GM18909 (cell line): ENCODE measurements around the gene PRRG2.

ENCODE experiments used
- ATAC-seq: cut with Tn5 transposase; IDR thresholded peaks from one replicate; pipeline ENCODE4 v1.9.1; 2021; ENCODE audit warnings: mild to moderate bottlenecking; ENCODE audit not compliant: unreplicated experiment, poor library complexity

Gene PRRG2

DNA sequence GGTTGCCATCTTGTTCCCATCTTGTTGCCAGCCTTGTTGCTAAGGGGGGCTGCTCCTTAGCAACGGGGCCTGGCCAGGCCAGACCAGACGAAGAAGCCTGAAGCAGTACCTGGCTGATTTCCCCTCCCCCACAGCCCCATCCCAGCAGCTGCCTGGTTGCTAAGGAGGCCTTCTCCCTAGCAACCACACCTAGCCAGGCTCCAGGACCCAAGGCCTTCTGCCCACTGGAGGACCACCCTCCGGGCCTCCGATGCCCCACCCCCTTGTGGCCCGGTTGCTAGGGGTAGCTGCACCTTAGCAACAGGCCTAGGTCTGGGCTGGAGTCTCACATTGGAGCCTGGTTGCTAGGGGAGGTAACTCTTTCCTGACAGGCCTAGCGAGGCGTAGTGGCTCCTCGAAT is 3.9 kb downstream of the PRRG2 start:
- no peak for ATAC-seq

DNA sequence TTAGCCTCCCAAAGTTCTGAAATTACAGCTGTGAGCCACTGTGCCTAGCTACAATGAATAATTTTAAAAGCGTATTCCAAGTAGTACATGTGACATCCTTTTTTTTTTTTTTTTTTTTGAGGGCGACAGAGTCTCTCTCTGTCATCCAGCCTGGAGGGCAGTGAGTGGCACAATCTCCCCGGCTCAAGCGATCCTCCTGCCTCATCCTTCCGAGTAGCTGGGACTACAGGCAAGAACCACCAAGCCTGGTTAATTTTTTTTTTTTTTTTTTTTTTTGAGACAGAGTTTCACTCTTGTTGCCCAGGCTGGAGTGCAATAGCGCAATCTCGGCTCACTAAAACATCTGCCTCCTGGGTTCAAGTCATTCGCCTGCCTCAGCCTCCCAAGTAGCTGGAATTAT is 6.1 kb downstream of the PRRG2 start:
- no peak for ATAC-seq

DNA sequence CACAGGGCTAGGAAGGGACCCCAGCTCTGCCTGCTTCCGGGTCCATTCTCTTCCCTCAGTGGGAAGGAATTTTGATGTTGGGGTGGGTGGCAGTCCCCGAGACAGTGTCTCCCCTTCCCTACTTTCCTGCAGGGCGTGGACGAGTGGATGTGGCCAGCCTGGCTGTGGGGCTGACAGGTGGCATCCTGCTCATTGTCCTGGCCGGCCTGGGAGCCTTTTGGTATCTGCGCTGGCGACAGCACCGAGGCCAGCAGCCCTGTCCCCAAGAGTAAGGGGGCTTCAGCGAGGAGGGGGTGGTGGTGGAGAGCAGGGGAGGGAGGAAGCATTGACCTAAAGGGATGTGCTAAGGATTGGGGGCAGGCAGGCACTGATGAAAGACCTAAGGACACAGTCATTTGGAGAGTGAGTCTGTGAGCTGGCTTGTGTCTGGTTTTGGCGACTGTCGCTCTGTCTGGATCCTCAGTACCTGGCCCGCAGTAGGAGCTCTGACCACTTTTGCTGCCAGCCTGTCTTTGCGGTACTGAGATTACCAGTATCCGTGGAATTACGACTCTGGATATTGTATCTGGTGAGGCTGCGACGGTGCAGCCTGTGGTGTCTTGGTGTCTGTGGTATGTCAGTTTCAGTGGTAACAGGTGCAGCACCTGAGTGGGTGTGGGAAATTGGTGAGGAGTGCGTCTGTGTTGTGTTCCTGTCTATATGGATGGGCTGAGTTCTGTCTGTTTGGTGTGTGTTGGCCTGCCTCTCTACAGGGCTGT is 7.4 kb downstream of the PRRG2 start:
- ATAC-seq = no peak

DNA sequence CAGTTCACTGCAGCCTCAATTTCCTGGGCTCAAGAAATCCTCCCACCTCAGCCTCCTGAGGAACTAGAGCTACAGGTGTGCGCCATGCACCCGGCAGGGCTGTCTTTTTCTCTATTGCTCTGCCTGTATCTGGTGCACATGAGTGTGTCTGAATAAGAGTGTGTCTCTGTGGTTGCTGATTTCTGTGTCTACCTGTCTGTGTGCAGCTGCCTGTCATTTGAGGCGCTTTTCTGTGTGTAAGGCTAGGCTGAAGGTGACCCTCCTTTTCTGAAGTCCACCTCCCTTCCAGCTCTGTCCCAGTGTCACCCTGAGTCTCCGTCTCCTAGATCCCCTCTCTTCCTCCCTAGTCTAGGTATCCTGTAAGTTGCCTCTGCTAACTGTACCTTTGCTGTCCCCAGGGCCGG is 8.4 kb downstream of the PRRG2 start:
- ATAC-seq = no peak

DNA sequence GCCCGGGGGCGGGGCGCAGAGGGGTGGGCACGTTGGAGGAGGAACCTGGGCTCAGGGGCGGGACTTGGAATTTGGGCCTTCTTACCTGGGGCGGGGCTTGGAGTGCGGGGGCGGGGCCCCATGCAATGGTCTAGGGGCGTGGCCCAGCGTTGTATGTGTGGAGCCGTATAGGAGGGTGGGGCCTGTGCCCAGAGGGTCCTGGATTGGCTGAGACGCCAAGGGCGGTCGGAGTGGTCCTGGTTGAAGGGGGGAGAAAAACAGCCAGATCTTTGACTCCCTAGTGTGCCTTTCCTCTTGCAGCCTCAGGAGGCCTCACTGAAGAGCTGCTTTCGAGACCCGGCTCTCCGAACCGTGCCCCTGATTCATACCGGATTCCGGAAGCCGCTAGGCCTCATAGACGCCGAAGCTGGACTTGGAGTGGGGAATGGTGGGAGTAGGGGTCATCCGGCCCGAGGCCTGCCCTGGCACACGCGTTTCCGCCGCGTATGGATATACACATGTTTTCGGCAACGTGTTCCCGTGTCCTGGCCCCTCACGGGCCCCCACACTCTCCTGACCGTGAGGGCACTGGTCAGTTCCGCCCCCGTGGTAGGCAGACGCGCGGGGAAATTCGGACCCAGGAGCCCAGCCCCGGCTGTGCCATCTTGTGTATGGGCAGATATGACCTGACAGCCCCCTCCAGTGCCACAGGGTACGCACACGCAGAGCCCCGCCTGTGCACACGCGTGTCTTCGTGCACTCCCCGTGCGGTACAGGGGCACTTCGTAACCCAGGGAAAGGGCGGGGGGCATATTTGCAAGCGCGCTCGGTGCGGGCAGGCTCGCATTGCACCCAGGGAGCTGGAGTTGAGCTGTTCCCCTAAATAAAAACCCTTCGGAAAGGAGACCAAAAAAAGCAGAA is 9.2 kb downstream of the PRRG2 start:
- peak; percentile 71 for ATAC-seq

DNA sequence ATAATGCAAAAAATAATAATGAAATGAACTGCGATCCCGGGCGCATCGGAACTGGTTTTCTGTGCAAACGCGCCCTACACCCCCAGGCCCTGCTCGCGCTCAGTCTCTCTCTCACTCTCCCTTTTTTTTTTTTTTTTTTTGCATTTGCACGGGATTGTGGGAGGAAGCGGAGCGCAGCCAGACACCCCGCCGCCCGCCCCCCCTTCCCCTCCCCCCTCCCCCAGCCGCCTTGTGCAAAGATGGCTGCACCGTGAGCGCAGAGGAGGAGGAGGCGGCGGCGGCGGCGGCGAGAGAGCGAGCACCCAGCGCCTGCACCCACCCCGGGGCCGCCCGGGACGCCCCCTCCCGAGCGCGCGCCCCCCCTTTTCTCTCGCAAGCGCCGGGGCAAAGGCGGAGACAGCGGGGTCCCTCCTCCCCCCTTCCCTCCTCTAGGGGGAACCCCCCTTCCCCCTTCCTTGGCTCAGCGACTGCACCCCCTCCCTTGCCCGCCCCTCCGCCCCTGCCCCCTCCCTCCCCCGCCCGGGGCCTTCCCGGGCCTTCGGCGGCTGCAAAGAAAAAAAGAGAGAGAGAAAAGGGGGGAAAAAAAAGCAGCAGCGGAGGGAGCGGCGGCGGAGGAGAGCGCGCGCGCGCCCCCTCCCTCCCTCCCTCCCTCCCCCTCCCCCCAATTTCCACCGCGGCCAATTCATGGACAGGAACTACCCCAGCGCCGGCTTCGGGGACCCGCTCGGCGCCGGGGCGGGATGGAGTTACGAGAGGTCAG is 10.0 kb downstream of the PRRG2 start, which contains the start of gene PRR12:
Gene PRR12 (plus strand): TSS at position 212 of the 760 bp plus-strand sequence. CDS start 473 bp downstream, at position 685.
- ATAC-seq = no peak

DNA sequence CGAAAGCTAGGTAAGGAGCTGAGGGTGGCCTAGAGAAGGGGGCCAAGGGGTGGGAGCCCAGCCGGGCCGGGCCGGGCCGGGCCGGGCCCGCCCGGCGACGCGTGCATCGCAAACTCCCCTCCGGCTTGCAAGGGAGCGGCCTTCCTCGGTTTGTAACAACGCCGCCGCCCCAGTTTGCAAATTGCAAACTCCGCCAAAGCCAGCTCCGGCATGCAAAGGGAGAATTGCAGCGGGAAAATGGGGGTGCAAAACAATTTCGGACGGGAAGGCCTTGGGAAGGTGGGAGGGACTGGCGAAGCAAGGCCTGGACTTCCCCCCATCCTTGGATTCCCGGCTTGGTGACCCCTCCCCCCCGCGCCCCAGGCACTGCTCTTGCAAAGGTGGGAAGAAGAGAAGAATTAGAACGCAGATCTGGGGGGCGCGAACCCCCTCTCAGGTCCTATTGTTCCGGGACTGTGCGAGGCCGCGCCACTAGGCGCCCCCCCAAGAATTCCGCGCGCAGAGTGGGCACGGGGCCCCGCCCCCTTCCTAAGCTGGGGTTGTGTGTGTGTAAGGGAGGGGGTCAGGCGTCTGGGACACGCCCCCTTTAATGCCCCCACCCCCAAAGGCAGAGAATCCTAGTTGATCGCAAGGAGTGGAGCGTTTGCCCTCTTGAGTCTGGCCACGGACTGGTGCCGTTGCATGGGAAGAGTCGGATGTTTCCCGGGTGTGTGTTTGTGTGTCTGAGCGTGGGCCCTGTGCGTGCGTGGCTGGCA is 10.8 kb downstream of the PRRG2 start:
- ATAC-seq = no peak

DNA sequence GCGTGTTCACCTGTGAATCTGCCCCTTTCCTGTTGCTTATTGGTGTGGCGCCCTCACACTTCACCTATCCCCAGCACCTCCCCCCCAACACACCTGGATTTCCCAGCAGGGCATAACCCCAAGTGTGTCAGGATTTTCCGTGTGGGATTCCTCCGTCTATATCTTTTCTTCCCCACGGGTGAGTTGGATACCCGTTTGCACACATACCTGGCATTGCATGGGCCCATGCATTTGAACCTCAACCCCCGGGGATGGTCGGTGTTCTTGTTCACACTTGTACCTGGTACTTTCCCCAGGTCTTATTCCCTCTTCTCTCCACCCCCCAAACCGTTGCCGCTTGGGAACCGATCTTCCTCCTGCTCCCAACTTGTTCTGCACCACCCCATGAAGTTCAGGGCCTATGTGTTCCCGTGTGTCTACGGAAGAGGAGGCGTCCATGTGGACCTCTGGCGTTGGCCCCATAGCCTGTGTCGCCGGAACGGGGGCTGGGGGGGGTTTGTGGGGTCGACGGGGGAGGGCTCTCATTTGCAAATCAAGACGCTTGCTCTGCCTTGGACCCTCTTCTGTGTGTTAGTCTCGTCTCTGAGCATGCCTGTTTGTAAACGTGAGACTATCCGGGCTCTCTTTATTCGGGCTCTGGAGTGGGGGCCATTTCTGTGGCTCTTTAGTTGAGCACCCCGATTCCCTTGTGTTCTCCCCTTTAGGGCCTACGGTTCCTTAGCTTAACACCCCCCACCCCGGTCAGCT is 11.5 kb downstream of the PRRG2 start:
- ATAC-seq = no peak

DNA sequence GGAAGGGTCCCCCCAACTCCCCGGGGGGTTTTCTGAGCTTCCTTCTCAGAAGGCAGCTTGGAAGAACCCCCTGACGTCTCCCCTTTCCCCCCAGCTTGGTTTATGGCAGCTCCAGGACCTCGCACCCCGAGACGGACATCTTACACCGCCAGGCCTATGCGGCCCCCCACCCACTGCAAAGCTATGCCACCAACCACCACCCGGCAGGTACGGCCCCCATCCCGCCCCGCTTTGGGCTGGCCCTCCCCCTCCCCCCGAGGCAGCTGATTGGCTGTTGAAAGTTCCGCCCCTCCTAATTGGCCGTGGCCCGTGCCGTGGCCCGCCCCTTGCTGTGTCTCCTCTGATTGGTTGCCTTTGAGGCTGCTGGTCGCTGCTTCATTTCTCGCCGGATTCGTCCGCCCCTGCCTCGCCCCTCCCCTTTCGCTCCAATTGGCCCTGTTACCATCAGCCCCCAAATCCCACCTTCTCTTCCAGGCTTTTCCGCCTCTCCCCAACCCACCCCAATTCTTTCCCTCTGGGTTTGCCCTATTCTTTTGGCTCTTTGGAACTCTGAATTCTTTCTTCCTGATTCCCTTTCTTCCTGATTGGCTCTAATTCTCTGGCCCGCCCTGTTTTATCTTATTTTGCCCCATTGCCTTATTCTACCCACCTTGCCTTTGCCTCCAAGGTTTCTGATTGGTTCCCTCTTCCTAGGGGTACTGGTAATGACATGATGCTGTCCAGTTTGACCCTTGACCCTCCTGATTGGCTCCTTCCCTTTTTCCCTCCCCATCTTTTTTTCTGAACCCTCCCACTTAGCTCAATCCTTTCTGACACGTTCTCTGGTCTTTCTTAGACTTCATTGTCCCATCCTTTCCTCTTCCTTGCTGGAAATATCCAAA is 12.4 kb downstream of the PRRG2 start:
- ATAC-seq = peak; percentile 41

DNA sequence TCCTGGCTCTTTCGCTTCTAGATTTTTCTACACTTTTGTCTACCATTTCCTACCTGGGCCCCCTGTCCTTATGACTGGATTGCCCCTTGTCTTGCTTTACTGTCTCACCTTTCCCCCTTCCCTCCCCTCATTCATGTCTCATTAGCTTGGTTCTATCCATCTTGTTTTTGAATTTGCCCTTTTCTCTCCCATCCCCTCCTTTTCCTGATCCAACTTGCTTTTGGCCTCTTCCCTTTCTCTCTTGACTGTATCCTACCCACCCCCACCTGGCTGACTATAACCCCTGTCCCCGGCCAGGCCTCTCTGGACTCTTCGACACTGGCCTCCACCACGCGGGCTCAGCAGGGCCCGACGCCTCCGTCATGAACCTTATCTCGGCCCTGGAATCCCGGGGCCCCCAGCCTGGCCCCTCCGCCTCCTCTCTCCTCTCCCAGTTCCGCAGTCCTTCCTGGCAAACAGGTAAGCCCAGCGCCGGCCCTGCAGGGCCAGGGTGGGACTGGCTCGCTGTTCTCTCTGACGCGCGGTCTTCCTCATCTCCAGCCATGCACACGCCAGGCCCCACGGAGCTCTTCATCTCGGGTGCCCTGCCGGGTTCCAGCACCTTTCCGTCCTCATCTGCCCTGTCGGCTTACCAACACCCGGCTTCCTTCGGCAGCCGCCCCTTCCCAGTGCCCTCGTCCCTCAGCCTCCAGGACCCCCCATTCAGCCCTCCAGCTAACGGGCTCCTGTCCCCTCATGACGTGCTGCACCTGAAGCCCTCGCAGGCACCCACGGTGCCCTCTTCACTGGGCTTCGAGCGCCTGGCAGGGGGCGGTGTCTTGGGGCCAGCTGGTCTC is 13.3 kb downstream of the PRRG2 start:
- ATAC-seq = no peak

DNA sequence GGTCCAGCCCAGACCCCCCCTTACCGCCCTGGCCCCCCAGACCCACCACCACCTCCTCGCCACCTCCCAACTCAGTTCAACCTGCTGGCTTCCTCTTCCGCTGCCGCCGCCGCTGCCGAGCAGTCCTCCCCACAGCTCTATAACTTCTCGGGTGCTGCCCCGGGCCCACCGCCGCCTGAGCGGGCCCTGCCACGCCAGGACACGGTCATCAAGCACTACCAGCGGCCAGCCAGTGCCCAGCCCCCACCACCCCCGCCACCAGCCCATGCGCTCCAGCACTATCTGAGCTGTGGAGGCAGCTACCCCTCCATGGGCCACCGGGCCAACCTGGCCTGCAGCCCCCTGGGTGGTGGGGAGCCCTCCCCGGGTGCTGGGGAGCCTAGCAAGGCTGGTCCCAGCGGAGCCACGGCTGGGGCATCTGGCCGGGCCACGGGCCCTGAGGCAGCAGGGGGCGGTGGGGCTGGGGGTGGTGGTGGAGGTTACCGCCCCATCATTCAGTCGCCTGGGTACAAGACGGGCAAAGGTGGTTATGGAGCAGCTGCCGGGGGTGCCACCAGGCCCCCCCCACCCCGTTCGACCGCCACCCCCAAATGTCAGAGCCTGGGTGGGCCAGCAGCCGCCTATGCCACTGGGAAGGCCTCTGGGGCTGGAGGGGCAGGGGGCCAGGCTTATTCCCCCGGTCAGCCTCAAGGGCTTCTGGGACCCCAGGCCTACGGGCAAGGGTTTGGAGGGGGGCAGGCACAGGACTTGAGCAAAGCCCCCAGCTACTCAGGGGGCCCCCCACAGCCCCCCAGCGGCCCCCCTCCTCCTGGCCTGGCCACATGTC is 14.1 kb downstream of the PRRG2 start:
- no peak for ATAC-seq

DNA sequence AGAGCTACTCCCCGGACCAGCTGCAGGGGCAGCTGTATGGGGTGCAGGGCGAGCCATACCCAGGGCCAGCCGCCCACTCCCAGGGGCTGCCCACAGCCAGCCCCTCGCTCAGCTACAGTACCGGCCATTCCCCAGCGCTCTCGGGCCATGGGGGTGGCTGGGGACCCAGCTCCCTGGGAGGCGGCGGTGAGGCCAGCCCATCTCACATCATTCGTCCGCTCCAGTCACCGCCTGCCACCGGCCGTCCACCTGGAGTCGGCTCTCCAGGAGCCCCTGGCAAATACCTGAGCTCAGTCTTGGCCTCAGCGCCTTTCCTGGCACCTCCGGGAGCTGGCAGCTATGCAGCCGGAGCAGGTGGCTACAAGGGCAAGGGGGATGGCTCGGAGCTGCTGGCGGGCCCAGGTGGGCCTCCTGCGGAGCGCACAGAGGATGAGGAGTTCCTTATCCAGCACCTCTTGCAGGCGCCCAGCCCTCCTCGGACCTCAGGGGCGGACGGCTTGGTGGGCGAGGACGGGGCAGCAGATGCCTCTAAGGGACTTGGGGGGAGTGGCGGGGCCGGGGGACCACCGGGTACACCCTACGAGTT is 14.8 kb downstream of the PRRG2 start:
- no peak for ATAC-seq

DNA sequence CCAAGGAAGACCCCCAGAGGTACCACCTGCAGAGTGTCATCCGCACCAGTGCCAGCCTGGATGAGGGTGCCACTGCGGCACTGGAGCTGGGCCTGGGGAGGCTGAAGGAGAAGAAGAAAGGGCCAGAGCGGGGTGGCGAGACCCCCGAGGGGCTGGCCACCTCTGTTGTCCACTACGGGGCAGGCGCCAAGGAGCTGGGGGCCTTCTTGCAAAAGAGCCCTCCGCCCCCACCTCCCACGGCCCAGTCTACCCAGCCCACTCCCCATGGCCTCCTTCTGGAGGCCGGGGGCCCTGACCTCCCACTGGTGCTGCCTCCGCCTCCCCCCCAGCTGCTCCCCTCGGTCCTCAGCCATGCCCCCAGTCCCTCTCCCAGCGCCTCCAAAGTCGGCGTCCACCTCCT is 15.3 kb downstream of the PRRG2 start:
- ATAC-seq = no peak

DNA sequence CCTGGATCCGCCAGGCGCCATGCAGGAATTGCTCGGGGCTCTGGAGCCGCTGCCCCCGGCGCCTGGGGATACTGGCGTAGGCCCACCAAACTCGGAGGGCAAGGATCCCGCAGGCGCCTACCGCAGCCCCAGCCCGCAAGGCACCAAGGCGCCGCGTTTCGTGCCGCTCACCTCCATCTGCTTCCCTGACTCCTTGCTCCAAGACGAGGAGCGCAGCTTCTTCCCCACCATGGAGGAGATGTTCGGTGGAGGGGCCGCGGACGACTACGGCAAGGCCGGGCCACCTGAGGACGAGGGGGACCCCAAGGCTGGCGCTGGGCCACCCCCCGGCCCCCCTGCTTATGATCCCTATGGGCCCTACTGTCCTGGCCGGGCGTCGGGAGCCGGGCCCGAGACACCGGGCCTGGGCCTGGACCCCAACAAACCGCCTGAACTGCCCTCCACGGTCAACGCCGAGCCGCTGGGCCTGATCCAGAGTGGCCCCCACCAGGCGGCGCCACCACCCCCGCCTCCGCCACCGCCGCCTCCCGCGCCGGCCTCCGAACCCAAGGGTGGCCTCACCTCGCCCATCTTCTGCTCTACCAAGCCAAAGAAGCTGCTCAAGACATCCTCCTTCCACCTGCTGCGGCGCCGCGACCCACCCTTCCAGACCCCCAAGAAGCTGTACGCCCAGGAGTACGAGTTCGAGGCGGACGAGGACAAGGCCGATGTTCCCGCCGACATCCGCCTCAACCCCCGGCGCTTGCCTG is 16.0 kb downstream of the PRRG2 start:
- ATAC-seq = no peak

DNA sequence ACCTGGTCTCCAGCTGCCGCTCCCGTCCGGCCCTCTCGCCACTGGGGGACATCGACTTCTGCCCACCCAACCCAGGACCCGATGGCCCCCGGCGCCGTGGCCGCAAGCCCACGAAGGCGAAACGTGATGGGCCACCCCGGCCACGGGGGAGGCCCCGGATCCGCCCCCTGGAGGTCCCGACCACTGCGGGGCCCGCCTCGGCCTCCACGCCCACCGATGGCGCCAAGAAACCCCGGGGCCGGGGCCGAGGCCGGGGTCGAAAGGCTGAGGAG is 16.5 kb downstream of the PRRG2 start:
- ATAC-seq = no peak
